Stimulated activated CD8-positive, alpha-beta memory T cell treated with anti-CD3 and anti-CD28 coated beads, Interleukin-2, amount 100 ng/mL, for 48 hours (primary cell): ENCODE data around the gene CEP164.
"Not testable (repeated sequence)": the region's sequence is repeated elsewhere in the genome, so short reads cannot be mapped to it uniquely, and the experiment has no call there.

Source experiments
- DNase-seq, 2 donors: peaks; one replicate each; pipeline ENCODE4 v3.0.0-alpha.2; 2020; ENCODE audit warnings: low read depth in 2 of 2

The CEP164 gene

DNA sequence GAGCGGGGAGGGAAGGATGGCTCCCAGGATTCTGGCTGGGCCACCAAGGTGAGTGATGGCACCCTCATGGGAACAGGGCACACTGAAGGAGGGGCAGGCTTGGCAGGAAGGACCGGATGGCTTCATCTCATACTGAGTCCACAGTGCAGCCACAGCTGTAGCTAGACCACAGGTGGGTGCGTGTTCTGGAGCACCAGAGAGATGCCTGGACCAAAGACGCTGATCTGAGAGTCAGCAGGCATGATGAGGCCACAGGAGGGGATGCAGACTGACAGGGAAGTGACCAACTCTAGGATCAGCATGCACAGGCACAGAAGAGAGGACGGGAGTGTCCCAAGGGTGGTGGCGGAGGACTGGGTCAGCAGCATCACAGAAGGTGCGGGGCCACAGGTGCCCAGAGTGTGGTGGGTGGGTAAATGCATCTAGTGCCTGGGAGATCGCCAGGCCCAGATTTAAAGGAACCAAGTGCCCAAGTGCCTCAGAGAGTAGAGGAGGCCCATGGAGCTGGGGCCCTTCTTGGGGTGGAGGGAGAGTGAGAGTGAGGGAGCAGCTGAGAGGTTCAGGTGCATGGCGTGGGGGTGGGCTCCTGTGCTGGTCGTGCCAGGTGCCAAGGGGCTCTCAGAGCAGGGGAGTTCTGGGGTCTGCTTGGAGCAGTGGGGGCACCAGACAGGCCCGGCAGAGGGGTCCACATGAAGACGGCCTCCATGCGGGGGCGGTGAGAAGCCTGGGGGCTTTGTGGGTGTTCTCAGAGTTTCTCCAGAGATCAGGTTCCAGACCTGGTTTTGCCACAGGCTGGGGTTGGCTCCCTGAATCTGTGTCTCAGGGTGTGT is 113.7 kb downstream of the CEP164 start:
- no peak for DNase-seq

- no peak for DNase-seq
Observed at GRCh38 chr11:117442049-117442868, 114.6 kb downstream of the CEP164 start.

DNA sequence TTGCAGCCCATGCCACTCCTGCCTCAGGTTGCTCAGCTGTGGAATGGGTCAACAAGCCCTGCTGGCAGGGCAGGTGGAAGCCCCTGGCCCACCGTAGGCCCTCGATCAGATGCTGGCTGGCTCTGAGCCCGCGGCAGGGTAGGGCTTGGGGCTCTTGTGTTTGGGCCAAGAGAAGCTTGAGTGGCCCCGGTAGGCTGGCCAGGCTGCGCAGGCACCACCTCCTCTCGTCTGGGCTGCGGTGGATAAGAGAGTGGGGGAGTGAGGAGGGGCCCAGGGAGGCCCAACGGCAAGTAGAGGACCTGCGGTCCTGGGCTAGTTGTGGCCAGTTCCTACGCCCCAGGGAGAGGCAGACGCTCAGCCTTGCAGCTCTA is 115.2 kb downstream of the CEP164 start:
- no peak for DNase-seq

DNA sequence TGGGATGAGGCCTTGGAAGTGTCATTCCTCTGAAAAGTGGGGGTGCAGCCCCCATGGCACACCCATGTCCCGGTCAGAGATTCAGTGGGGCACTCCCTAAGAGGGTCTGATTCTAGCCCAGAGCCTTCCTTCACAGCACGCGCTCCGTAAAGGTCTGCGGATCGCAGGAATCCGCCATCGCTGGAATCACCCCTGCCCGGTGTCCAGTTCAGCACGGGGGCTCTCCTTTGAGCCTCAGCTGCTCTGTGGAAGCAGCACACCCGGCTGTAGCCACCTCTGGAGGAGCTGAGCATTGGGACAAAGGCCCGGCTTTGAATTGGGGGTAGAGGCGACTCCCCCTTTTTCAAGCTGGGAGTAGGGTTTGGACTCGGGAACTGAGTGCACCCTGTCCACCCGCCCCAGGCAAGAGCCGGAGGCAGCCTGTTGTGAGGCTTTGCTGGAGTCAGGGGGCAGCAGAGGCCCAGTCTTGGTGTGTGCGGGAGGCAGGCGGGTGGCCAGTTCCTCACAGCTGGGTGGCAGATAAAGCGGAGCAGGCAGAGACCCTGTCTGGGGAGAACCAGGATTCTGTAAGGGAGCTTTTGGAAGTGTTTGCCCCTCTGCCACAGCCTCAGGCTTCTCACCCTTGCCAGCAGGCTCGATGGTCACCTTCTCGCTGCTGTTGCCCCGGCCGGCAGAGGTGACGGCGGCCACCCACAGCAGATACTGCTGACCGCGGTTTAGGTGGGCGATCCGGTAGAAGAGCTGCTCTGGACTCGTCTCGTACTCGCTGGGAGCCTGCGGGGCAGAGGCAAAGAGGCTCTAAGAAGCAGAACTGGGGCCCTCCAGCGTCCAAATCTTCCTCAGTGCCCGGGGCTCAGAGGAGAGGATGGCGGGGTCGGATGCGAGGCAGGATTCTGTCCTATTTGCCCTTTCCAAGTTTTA is 115.9 kb downstream of the CEP164 start:
- DNase-seq: no peak

GRCh38 chr11:117444256-117444655 is 116.6 kb downstream of the CEP164 start:
- DNase-seq: no peak

DNA sequence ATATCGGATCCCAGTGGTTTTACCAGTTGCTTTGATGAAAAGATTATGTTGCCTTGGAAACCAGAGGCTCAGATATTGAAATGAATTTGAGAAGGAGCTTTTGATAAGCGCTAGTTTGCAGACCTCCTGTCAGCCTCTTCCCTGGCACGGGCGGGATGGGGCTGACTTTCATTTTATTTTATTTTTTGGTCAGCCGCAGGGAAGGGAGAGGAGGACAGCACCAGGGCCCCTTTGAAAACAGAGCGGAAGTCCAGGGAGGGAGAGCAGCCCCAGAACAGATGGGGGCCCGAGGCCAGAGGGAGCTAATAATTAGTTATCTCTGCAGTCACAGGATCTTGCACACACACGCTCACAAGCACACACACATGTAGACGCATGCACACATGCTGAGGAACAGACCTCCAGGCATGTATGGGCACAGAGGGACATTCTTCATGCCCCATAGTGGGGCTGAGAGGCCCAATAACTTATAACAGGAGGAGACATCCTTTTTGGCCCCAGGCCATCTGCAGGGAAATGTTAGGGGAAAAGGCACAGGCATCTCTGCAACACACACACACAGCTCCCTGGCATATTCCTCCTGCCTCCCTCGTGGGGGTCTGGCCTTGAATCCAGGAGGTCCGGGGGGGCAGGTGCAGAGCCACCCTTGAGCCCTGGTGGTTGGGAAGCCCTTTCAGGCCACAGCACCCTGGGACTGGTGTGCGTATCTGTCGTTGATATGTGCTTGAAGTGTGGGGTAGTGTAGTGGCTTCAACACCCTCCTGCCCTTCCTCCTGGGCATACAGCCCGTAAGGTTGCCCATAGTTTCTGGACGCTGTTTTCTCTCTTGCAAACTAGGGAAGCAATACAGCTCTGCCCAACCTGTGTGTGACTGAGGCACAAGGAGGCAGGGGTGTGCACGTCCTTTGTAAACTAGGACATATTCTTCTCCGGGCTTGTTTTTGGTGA is 117.3 kb downstream of the CEP164 start:
- no peak for DNase-seq

- no peak for DNase-seq
Observed at GRCh38 chr11:117449111-117449693, 121.5 kb downstream of the CEP164 start.

GRCh38 chr11:117453886-117454563 is 126.4 kb downstream of the CEP164 start:
- no peak for DNase-seq

DNA sequence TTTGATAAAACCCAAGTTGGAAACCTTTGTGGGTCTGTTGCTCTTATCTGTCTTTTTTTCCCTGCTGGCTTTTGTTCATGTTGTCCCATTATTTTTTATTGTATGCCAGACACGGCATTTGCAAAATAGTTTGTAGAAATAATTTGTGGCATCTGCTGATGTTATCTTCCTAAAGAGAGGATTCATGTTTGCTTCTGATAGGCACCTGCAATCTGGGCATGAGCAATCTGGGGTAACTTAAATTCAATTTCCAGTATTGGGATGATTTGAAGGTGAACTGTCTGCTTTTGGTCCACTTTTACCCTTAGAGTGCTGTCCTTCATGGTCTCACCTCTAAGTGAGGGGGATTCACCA is 126.9 kb downstream of the CEP164 start:
- DNase-seq: no peak

- DNase-seq: peak; percentile 13 to 37
Observed at GRCh38 chr11:117456027-117456720, 128.5 kb downstream of the CEP164 start.

GRCh38 chr11:117456721-117457029 is 129.0 kb downstream of the CEP164 start:
- DNase-seq: not testable (repeated sequence)

DNA sequence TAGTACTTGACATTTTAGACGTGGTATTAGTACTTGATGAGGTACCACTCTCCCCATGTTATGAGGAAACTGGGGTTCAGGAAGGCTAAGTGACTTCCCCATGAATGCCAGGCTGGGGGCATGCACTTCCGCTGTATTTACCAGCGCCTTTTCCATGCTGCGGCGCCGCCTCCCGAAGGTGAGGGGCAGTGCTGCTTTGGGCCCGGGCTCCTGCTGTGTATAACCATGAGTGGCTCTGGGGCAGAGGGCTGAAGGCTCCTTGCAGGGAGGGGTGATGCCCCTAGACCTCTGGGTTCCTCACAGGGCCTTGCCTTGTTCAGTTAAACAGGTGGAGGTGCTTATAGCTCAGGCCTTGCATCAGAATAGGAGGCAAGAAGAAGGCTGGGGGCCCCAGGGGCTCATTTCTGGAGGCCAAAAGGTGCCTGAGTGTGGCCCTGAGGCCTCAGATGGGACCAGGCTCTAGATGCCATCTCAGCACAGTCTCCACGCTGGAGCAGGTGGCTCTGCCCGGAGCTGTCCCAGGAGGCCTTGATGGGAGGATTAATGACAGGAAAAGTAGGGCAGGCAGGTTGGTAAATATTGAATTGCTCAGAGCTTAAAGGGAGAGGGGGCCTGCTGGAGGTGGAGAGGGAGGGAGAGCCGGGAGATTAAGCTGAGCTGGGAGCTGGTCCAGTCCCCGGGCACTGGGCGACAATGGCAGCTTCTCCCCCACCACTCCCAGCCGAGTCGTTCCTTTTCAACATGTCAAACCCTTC is 129.6 kb downstream of the CEP164 start:
- no peak for DNase-seq

DNA sequence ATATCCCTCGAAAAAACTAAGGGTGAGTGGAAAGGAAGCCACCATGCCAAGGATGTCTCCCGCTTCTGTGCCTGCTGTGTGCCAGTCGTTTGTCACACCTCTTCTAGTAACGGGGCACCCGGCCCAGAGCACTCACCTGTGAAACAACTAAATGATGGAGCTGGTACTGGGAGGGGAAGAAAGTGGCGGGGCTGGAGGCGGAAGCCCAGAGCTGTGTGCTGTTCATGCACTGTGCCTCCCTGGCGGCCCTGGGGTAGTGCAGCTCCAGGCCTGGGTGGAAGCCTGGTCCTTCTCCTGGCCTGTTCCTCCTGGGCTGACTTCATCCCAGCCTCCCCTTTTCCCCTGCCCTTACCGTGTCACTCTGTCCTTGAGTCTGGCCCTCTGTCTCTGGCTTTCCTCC is 130.2 kb downstream of the CEP164 start:
- DNase-seq: no peak

- DNase-seq: peak; percentile 21 to 43
Observed at GRCh38 chr11:117458275-117459122, 130.8 kb downstream of the CEP164 start.

GRCh38 chr11:117459123-117459978 is 131.7 kb downstream of the CEP164 start:
- DNase-seq: no peak

DNA sequence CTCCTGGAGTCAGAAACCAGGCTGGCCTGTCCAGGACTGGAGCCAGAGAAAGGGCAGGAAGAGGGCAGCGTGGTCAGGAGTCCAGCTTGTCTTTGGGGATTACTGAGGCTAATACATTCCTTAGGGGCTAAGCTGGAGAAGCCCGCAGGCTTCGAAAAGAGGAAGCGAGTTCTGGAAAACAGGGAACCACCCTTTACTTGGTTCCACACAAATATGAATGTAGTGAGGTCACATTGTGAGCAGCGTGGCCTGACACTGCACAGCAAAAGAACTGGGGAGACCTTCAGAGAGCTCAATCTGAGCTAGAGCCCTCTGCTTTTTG is 132.3 kb downstream of the CEP164 start:
- DNase-seq: no peak
